NCI-H345 treated with DMSO at 0.1 percent for 48 hours (cell line): ENCODE results near the gene SCART1.
"Not testable (repeated sequence)": the region's sequence is repeated elsewhere in the genome, so short reads cannot be mapped to it uniquely, and the experiment has no call there.

Source experiments
- DNase-seq: peaks from one replicate; lab custom pipeline; 2025; ENCODE audit not compliant: unreplicated experiment; lab: John Stamatoyannopoulos, UW

The SCART1 gene

GRCh38 chr10:133455196-133455595 is 1.5 kb downstream of the SCART1 start:
- DNase-seq = no peak

DNA sequence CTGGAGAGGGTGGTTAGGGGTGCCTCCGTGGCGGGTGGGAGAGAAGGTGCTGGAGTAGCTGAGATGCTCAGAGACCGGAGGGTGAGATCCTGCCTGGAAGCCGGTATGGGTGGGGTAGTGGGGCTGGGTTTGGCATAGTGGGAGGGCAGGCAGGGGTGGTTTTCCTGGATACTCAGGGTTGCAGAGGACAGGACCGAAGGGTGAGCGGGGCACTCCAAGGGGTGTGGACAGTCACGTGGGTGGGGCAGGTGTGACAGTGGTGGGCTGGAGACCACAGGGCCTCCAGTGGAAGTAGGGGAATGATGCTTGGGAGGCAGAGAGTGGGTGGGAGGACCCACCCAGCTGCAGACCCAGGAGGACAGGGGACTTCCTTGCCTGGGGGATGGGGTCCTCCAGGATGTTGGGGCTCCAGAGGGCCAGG is 1.9 kb downstream of the SCART1 start:
- DNase-seq = no peak

- no peak for DNase-seq
Measured at GRCh38 chr10:133456041-133456951, 2.6 kb downstream of the SCART1 start.

GRCh38 chr10:133457100-133457841 is 3.5 kb downstream of the SCART1 start:
- DNase-seq = no peak

- no peak for DNase-seq
Measured at GRCh38 chr10:133458021-133458709, 4.4 kb downstream of the SCART1 start.

DNA sequence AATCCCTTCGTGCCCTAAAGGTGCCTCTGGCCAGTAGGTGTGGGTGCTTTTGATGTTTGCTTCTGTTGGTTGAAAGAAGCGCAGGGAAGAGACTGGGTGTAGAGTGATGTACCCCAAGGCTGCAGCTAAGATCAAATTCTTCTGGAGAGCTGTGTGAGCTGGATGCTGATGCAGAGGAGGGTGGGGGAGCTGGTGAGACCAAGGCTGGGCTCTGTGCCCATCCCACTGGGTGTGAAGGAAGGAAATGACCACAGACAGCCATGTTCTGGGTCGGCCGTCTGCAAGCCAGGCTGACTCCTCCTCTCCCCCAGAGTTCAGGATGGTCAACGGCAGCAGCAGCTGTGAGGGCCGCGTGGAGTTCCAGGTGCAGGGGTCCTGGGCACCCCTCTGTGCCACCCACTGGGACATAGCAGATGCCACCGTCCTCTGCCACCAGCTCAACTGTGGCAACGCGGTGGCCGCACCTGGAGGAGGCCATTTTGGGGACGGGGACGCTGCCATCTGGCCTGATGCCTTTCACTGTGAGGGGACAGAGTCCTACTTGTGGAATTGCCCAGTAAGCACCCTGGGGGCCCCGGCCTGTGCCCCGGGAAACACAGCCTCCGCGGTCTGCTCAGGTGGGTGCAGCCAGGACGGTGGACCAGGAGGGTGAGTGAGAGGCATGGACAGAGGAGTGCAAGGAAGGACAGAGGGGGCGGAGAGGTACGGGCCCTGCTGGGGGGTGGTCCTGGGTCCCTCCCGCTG is 5.1 kb downstream of the SCART1 start:
- DNase-seq = no peak

GRCh38 chr10:133459454-133460207 is 5.9 kb downstream of the SCART1 start:
- DNase-seq = no peak

- no peak for DNase-seq
Measured at GRCh38 chr10:133460208-133460769, 6.5 kb downstream of the SCART1 start.

- DNase-seq = no peak
Measured at GRCh38 chr10:133461027-133461426, 7.3 kb downstream of the SCART1 start.

DNA sequence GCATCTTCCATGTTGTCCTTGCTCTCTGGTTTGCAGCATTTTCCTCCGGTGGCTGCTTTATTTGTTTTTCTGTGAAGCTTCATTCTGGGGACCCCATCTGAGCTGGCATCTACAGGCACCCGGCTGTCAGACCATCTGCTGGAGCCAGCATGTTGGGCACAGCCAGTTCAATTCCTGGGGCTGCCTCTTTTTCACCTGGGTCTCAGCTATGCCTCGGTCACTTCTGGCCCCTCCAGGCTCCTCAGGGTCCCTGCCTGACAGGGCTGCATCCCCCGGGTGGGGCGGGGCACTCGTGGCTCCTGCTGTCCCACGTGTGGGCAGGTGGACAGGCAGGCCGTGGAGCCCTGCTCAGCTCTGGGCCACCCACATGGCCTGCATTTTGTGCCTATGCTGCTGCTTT is 8.1 kb downstream of the SCART1 start:
- DNase-seq = no peak

DNA sequence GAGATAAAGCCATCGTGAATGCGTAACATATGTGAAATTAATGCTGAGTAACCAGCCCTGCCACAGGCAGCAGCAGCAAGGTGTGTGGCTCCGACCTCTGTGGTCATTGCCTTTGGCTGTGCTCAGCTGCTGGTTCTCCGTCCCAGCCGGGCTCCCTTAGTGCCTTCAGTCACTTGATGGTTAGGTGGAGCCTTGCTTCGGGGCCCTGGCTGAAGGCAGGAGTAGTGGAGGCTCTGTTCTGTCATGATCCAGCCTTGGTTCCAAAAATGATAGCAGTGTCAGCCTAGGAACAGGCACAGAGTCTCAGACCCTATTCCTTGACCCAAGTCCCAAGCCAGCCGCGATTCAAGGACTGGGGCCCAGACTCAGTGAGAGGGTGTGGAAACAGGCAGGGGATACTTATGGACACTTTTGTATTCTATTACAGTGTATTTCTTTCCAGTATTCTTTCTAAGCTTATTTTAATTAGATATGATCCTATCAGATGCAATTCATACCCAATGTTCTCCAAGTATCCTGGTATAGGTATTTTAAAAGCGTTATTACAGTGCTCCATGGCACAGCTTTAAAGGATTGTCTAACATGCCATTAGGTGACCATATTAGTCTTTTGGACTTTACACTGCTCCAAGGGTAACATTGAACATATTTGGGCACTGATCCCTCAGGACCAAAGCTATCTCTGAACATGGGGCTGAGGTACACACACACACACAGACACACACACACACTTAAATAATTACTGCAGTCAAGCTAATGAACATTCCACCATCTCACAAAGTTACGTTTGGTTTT is 9.0 kb downstream of the SCART1 start:
- no peak for DNase-seq

- DNase-seq = no peak
Measured at GRCh38 chr10:133464582-133465031, 10.9 kb downstream of the SCART1 start.

DNA sequence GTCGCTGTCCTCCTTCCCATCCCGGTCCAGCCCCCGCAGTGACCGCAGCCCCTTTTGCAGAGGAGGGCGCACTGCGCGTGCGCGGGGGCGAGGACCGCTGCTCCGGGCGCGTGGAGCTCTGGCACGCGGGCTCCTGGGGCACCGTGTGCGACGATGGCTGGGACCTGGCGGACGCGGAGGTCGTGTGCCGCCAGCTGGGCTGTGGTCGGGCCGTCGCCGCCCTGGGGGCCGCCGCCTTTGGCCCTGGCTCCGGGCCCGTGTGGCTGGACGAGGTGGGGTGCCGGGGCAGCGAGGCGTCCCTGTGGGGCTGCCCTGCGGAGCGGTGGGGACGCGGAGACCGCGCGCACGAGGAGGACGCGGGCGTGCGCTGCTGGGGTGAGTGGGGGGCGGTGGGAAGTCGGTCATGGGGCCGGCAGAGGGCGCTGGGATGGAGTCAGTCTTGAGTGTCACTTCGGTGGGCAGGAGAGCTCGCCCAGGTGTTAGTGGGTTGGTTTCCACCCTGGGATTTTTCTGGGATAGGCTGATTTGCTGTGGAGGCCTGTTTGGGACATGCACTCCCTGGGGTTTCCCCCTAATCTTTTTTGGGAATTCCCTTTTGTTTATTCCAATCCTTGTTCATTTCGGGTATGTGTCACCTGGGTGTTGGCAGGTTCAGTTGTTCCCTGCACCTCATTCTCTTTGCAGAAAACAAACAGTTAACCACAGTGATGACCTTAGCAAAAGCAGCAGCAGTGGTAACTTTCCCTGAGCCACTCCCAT is 11.6 kb downstream of the SCART1 start:
- no peak for DNase-seq

GRCh38 chr10:133465950-133466474 is 12.3 kb downstream of the SCART1 start:
- DNase-seq = no peak

- DNase-seq = no peak
Measured at GRCh38 chr10:133466683-133467275, 13.0 kb downstream of the SCART1 start.

- DNase-seq = no peak
Measured at GRCh38 chr10:133467286-133467911, 13.7 kb downstream of the SCART1 start.

DNA sequence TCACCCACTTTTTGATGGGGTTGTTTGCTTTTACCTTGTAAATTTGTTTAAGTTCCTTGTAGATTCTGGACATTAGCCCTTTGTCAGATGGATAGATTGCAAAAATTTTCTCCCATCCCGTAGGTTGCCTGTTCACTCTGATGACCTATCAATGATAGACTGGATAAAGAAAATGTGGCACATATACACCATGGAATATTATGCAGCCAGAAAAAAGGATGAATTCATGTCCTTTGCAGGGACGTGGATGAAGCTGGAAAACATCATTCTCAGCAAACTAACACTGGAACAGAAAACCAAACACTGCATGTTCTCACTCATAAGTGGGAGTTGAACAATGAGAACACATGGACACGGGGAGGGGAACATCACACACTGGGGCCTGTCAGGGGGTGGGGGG is 15.5 kb downstream of the SCART1 start:
- not testable (repeated sequence) for DNase-seq
